ENCODE measurements around the gene ASCL2.

DNA sequence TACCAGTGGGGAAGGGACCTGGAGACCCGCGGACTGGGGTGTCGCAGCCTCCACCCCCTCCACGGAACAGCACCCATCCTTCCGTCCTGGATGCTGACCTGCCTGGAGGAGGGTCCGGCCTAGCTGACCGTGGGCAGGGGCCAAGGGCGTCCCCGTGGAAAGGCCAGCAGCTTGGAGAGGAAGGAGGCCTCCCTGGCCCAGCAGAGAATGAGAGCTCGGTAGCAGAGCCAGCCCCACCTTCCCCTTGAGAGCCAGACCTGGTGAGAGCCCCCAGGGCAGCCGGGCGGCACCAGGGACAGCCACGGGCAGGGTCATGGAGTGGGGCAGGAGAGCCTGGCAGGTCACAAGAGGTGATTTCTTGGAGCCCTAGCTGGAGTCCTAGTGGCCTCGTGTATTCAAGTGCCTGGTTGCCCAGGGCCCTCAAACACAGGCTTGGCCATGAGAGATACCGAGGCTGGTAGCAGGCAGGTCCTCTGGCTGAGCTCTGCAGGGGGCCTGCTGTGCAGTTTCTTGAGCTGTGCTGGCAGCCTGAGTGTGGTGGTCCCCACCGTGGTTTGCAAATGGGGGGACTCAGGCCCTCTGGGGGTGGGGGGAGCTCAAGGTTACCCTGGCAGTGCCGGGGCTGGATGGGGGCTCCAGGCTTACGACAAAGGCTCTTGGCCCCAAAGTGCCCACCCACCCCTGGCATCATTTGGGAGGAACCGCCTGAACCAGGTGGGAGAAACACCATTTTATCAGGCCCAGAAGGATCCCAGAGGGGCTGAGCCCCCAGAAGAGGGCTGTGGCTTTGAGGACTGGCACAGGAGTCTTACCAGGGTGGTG lies 39.1 kb upstream of the ASCL2 start:
- TF ChIP-seq, protein P1, sequence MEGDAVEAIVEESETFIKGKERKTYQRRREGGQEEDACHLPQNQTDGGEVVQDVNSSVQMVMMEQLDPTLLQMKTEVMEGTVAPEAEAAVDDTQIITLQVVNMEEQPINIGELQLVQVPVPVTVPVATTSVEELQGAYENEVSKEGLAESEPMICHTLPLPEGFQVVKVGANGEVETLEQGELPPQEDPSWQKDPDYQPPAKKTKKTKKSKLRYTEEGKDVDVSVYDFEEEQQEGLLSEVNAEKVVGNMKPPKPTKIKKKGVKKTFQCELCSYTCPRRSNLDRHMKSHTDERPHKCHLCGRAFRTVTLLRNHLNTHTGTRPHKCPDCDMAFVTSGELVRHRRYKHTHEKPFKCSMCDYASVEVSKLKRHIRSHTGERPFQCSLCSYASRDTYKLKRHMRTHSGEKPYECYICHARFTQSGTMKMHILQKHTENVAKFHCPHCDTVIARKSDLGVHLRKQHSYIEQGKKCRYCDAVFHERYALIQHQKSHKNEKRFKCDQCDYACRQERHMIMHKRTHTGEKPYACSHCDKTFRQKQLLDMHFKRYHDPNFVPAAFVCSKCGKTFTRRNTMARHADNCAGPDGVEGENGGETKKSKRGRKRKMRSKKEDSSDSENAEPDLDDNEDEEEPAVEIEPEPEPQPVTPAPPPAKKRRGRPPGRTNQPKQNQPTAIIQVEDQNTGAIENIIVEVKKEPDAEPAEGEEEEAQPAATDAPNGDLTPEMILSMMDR (IDR thresholded peaks at IDR 0.05 in 4 of 5, conservative IDR thresholded peaks at IDR 0.05 in 1 of 5): no peak
- TF ChIP-seq POLR2A (IDR thresholded peaks at IDR 0.05): no peak

Data from gastrocnemius medialis (tissue), 4 donors.